ENCODE measurements around the gene RICTOR.

Gene RICTOR

DNA sequence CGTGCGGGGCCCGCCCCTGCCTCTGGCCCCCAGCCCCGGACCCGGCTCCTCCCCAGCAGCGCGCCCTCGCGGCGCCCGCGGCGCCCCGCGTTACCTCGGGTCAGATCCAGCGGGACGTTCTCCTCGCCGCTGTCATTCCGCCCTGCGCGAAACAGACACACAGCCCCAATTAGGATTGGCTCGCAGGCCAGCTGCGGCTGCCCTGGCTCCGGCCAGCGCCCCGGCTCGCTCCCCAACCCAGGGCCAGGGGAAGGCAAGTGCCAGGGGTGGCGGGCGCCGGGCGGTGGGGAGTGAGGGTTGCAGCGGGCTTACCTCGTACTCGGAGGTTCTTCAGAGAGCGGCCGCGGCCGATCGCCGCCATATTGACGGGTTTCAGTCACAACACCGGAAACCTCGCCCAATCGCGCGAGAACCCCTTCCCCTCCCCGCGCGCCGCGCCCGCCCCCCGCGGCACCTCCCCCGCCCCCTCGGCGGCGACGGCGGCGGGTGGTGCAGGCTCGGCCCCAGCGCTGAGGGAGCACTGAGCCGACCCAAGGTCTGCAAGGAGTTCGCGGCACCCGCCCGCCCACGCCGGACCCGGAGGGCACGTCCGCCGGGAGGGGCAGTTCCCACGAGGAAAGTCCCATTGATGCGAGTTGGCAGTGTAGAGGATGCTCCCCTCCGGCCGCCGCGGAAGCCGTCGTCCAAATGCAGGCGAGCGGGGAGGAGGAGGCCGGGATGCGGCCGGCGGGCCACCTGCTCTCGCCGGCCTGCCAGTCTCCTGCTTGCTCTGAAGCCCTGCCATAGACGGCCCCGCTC lies at the start of gene RICTOR (continued):
- TF ChIP-seq, protein P1, sequence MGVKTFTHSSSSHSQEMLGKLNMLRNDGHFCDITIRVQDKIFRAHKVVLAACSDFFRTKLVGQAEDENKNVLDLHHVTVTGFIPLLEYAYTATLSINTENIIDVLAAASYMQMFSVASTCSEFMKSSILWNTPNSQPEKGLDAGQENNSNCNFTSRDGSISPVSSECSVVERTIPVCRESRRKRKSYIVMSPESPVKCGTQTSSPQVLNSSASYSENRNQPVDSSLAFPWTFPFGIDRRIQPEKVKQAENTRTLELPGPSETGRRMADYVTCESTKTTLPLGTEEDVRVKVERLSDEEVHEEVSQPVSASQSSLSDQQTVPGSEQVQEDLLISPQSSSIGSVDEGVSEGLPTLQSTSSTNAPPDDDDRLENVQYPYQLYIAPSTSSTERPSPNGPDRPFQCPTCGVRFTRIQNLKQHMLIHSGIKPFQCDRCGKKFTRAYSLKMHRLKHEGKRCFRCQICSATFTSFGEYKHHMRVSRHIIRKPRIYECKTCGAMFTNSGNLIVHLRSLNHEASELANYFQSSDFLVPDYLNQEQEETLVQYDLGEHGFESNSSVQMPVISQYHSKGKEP (tag by site-specific recombination; IDR thresholded peaks at IDR 0.05) = 0 out of 2 replicates have a peak, but pooled peaks have one; percentile 25
- TF ChIP-seq ZNF558 (tag by site-specific recombination; IDR thresholded peaks at IDR 0.05) = no peak
- TF ChIP-seq, protein P2, sequence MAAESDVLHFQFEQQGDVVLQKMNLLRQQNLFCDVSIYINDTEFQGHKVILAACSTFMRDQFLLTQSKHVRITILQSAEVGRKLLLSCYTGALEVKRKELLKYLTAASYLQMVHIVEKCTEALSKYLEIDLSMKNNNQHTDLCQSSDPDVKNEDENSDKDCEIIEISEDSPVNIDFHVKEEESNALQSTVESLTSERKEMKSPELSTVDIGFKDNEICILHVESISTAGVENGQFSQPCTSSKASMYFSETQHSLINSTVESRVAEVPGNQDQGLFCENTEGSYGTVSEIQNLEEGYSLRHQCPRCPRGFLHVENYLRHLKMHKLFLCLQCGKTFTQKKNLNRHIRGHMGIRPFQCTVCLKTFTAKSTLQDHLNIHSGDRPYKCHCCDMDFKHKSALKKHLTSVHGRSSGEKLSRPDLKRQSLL (tag by site-specific recombination; IDR thresholded peaks at IDR 0.05) = no peak
- 0 out of 2 replicates have a peak, but pooled peaks have one; percentile 61 for TF ChIP-seq ZBTB20 (tag by site-specific recombination; IDR thresholded peaks at IDR 0.05)
- TF ChIP-seq WT1 (tag by site-specific recombination; IDR thresholded peaks at IDR 0.05) = peak; percentile 7; the same call in 1 of the 2 replicates
- TF ChIP-seq ZNF214 (tag by site-specific recombination; IDR thresholded peaks at IDR 0.05; ENCODE audit: borderline replicate concordance) = no peak
- TF ChIP-seq, protein P3, sequence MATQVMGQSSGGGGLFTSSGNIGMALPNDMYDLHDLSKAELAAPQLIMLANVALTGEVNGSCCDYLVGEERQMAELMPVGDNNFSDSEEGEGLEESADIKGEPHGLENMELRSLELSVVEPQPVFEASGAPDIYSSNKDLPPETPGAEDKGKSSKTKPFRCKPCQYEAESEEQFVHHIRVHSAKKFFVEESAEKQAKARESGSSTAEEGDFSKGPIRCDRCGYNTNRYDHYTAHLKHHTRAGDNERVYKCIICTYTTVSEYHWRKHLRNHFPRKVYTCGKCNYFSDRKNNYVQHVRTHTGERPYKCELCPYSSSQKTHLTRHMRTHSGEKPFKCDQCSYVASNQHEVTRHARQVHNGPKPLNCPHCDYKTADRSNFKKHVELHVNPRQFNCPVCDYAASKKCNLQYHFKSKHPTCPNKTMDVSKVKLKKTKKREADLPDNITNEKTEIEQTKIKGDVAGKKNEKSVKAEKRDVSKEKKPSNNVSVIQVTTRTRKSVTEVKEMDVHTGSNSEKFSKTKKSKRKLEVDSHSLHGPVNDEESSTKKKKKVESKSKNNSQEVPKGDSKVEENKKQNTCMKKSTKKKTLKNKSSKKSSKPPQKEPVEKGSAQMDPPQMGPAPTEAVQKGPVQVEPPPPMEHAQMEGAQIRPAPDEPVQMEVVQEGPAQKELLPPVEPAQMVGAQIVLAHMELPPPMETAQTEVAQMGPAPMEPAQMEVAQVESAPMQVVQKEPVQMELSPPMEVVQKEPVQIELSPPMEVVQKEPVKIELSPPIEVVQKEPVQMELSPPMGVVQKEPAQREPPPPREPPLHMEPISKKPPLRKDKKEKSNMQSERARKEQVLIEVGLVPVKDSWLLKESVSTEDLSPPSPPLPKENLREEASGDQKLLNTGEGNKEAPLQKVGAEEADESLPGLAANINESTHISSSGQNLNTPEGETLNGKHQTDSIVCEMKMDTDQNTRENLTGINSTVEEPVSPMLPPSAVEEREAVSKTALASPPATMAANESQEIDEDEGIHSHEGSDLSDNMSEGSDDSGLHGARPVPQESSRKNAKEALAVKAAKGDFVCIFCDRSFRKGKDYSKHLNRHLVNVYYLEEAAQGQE (tag by site-specific recombination; IDR thresholded peaks at IDR 0.05) = 0 out of 2 replicates have a peak, but pooled peaks have one; percentile 27
- TF ChIP-seq, protein P4, sequence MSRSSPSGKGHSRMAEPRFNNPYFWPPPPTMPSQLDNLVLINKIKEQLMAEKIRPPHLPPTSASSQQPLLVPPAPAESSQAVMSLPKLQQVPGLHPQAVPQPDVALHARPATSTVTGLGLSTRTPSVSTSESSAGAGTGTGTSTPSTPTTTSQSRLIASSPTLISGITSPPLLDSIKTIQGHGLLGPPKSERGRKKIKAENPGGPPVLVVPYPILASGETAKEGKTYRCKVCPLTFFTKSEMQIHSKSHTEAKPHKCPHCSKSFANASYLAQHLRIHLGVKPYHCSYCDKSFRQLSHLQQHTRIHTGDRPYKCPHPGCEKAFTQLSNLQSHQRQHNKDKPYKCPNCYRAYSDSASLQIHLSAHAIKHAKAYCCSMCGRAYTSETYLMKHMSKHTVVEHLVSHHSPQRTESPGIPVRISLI (tag by site-specific recombination; IDR thresholded peaks at IDR 0.05) = 0 out of 2 replicates have a peak, but pooled peaks have one; percentile 56
- TF ChIP-seq KLF7 (tag by site-specific recombination; IDR thresholded peaks at IDR 0.05; ENCODE audit: borderline replicate concordance) = 0 out of 2 replicates have a peak, but pooled peaks have one; percentile 11
- TF ChIP-seq, protein P5, sequence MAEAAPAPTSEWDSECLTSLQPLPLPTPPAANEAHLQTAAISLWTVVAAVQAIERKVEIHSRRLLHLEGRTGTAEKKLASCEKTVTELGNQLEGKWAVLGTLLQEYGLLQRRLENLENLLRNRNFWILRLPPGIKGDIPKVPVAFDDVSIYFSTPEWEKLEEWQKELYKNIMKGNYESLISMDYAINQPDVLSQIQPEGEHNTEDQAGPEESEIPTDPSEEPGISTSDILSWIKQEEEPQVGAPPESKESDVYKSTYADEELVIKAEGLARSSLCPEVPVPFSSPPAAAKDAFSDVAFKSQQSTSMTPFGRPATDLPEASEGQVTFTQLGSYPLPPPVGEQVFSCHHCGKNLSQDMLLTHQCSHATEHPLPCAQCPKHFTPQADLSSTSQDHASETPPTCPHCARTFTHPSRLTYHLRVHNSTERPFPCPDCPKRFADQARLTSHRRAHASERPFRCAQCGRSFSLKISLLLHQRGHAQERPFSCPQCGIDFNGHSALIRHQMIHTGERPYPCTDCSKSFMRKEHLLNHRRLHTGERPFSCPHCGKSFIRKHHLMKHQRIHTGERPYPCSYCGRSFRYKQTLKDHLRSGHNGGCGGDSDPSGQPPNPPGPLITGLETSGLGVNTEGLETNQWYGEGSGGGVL (tag by site-specific recombination; IDR thresholded peaks at IDR 0.05) = peak; percentile 71
- TF ChIP-seq ZNF433 (tag by site-specific recombination; IDR thresholded peaks at IDR 0.05; ENCODE audit: low read depth) = no peak
- 0 out of 2 replicates have a peak, but pooled peaks have one; percentile 32 for TF ChIP-seq ZSCAN23 (tag by site-specific recombination; IDR thresholded peaks at IDR 0.05)
- peak; percentile 74 for TF ChIP-seq EGR2 (tag by site-specific recombination; IDR thresholded peaks at IDR 0.05; ENCODE audit: low read depth)
- TF ChIP-seq, protein P6, sequence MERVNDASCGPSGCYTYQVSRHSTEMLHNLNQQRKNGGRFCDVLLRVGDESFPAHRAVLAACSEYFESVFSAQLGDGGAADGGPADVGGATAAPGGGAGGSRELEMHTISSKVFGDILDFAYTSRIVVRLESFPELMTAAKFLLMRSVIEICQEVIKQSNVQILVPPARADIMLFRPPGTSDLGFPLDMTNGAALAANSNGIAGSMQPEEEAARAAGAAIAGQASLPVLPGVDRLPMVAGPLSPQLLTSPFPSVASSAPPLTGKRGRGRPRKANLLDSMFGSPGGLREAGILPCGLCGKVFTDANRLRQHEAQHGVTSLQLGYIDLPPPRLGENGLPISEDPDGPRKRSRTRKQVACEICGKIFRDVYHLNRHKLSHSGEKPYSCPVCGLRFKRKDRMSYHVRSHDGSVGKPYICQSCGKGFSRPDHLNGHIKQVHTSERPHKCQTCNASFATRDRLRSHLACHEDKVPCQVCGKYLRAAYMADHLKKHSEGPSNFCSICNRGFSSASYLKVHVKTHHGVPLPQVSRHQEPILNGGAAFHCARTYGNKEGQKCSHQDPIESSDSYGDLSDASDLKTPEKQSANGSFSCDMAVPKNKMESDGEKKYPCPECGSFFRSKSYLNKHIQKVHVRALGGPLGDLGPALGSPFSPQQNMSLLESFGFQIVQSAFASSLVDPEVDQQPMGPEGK (tag by site-specific recombination; IDR thresholded peaks at IDR 0.05) = peak; percentile 95
- TF ChIP-seq, protein P7, sequence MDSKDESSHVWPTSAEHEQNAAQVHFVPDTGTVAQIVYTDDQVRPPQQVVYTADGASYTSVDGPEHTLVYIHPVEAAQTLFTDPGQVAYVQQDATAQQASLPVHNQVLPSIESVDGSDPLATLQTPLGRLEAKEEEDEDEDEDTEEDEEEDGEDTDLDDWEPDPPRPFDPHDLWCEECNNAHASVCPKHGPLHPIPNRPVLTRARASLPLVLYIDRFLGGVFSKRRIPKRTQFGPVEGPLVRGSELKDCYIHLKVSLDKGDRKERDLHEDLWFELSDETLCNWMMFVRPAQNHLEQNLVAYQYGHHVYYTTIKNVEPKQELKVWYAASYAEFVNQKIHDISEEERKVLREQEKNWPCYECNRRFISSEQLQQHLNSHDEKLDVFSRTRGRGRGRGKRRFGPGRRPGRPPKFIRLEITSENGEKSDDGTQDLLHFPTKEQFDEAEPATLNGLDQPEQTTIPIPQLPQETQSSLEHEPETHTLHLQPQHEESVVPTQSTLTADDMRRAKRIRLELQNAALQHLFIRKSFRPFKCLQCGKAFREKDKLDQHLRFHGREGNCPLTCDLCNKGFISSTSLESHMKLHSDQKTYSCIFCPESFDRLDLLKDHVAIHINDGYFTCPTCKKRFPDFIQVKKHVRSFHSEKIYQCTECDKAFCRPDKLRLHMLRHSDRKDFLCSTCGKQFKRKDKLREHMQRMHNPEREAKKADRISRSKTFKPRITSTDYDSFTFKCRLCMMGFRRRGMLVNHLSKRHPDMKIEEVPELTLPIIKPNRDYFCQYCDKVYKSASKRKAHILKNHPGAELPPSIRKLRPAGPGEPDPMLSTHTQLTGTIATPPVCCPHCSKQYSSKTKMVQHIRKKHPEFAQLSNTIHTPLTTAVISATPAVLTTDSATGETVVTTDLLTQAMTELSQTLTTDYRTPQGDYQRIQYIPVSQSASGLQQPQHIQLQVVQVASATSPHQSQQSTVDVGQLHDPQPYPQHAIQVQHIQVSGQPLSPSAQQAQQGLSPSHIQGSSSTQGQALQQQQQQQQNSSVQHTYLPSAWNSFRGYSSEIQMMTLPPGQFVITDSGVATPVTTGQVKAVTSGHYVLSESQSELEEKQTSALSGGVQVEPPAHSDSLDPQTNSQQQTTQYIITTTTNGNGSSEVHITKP (tag by site-specific recombination; IDR thresholded peaks at IDR 0.05) = peak; percentile 96
- peak; percentile 47; the same call in 1 of the 2 replicates for TF ChIP-seq GLIS1 (tag by site-specific recombination; IDR thresholded peaks at IDR 0.05)
- 0 out of 2 replicates have a peak, but pooled peaks have one; percentile 37 for TF ChIP-seq KLF1 (tag by site-specific recombination; IDR thresholded peaks at IDR 0.05)
- 0 out of 2 replicates have a peak, but pooled peaks have one; percentile 51 for TF ChIP-seq ZNF610 (tag by site-specific recombination; IDR thresholded peaks at IDR 0.05; ENCODE audit: borderline replicate concordance)
- no peak for TF ChIP-seq ZNF138 (tag by site-specific recombination; IDR thresholded peaks at IDR 0.05; ENCODE audit: borderline replicate concordance)
- peak; percentile 83 for TF ChIP-seq SP2 (tag by site-specific recombination; IDR thresholded peaks at IDR 0.05)
- peak; percentile 28; the same call in 1 of the 2 replicates for TF ChIP-seq ZNF76 (tag by site-specific recombination; IDR thresholded peaks at IDR 0.05; ENCODE audit: borderline replicate concordance, low read depth)
- no peak for TF ChIP-seq ZNF571 (tag by site-specific recombination; IDR thresholded peaks at IDR 0.05)
